GM21367 (cell line): ENCODE data around the gene C13orf46.
"Not testable (repeated sequence)": the region's sequence is repeated elsewhere in the genome, so short reads cannot be mapped to it uniquely, and the experiment has no call there.

Experiments
- ATAC-seq: cut with Tn5 transposase; IDR thresholded peaks from one replicate; pipeline ENCODE4 v1.9.1; 2021; ENCODE audit not compliant: unreplicated experiment

Gene C13orf46

DNA sequence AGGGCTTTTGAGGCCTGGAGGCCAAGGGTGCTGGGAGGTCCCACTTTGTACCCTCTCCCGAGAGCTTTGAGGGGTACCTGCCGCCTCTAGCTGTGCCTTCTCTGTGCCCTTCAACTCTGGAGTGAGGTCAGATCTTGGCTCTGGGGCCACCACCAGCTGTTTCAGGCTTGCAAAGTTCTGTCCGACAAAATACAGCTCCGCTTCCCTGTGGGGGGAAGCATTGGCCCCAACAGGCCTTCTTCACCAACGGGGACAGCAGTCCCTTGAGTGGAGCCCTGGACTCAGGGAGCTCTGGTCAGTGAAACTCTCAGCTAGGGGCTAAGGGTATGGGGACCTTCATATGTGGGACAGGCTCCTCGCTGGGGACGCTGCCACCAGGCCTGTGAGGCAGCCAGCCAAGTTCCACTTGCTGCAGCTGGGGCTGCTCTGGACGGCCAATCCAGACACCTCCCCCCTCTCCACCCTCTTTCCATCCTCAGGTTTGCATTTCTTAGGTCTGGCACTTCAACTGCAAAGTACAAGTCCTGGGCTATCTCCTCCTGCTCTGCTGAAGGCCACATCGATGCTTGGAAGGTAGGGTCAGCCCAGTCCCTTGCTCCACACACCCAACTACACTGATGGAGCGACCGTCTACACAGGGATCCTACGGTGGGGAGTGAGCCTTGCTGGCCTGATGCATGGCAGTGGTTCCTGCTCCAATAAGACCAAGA lies 46.8 kb downstream of the C13orf46 start:
- ATAC-seq, result no peak

DNA sequence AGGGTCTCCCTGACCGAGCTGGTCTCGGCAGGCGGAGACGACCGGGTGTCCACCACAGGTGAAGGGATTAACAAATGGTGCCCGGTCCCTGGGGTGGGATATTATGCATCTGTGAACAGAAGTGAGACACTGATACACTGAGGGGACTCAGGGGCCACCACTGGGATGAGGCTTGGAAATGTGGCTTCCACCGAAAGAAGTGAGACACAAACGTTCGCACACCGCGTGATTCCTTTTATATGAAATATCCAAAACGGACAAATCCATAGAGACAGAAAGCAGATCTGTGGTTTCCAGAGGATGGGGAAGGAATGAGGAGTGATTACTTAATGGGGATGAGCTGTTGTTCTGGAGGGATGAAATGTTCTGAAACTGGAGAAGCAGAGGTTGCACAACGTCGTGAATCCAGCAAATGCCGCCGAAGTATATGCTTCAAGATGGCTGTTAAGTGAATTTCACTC lies 47.5 kb downstream of the C13orf46 start:
- no peak for ATAC-seq

DNA sequence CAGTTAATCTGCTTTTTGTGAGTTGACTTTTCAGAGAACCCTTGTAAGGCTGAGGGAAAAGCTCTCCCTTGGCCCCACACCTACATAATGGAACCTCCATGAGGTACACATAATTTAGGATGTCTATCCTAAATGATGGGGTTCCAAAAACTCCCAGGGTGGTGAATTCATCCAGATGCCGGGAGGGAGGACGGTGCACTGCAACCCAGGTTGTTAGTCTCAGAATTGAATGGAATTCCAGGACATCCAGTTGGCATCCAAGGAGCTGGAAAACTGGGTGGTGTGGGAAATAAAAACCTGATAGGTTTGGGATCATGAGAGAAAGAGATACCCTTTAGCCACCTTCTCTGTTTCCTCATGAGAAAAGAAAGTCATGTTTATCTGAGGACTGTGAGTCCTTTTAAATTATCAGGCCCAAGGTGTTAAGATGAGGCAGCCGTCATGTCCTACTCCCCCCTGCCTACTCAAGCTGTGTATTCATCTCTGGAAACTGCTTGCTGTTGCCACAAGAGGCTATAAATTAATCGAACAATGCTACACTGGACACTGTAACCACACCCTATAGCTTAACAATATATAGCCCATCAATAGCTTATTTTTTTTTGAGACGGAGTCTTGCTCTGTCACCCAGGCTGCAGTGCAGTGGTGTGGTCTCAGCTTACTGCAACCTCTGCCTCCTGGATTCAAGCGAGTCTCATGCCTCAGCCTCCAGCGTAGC lies 49.5 kb downstream of the C13orf46 start:
- no peak for ATAC-seq

DNA sequence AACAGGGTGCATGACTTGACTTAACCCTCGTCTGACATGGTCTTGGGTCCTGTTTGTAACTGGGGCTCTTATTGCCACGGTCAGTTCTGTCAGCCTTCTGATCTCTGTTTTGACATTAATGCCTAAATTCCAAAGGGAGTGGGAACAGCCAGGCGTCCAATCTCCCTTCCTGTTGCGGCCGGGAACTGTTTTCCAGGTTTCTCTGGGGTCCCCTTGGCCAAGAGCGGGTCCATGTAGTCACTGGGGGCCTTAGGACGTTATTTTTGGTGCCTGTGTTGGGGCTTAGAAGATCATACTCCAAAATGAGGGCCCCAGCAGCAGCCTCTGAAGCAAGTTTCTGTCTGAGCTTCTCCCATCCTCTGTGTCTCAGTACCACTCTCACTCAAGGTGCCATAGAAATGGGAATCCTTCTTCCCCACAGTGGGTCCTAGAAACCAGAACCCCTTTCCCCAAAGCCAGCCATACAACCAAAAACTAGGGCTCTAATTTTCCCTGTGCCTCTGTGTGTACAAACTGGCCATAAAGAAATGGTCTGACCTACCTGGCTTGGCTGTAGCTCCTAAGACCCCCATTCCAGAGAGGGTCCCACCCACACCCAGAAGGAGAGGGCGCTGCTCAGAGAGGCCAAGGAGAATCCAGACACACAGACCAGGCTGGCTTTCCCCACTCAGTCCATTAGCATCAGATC lies 50.4 kb downstream of the C13orf46 start:
- ATAC-seq, result no peak

DNA sequence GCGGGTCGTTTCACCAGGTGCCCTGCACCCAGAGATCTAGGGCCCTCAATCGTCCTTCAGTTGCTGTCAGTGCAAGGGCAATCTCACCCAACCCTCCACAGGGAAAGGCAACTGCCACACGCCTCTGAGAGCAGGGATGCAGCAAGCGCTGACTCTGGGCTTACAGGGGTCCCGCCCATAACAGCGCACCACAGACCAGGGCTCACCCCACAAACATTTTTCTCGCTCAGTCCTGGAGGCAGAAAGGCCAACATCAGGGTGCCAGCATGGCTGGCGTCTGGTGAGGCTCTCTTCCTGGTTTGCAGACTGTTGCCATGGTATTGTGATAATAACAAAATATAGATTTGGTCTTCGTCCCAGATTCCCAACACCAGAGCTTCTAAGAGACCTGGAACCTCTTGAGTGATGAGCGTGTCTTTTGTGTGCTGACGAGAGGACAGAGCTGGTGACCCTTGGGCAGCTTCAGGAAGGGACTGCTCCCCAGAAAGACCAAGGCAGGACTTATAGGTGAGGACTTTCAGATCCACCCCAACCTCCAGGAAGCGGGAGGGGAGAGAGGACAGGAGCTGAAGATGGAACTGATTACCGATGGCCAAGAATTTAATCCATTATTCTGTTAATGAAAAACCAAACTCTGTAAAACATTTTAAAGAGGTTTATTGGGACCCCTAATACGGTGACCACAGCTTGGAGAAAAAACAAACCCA lies 51.3 kb downstream of the C13orf46 start:
- no peak for ATAC-seq

DNA sequence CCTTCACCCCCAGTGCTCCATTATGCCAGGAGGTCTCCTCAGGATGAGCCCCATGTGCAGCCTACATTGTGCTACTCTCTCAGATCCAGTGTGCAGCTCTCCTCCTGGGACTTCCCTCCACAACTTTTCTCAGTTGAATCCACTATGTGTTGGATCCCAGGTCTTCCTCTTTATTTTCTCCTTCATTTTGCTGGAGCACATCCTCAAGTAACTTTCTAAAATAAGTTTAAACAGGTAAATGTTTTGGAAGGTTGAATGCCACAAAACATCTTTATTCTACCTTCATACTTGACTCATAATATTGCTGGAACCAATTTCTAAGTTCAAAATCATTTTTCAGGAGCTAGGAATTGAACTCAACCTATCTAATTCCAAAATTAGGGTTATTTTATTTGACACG lies 52.1 kb downstream of the C13orf46 start:
- no peak for ATAC-seq

DNA sequence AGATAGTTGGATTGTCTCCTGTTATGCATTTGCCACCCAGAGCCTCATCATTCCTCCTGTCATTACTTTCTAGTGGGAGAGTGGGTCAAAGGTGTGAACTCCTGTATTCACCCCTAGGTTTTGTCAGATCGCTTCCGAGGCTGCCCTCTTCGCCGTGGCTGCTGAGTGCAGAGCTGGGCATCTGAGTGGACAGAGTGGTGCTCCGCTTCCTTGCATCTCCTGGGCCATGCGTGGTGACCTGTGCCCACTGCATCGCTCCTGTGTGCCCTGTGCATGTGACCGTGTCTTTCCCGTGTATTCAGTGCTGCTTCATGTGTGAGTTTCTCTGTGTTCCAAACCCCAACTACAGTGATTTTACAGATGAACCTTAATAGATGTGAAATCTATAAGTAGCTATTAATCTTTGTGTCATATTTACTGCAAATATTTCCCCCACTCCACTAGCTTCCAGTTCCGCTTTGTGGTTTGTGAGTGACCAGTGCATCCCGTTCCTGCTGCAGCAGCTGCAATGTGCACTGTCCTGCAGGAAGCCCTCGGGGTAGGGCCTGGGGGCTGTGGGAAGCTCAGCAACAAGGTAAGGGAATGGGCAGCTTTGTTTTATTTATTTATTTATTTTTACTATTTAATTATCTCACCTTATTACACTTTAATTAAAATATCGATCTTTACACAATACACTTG lies 53.1 kb downstream of the C13orf46 start:
- no peak for ATAC-seq

DNA sequence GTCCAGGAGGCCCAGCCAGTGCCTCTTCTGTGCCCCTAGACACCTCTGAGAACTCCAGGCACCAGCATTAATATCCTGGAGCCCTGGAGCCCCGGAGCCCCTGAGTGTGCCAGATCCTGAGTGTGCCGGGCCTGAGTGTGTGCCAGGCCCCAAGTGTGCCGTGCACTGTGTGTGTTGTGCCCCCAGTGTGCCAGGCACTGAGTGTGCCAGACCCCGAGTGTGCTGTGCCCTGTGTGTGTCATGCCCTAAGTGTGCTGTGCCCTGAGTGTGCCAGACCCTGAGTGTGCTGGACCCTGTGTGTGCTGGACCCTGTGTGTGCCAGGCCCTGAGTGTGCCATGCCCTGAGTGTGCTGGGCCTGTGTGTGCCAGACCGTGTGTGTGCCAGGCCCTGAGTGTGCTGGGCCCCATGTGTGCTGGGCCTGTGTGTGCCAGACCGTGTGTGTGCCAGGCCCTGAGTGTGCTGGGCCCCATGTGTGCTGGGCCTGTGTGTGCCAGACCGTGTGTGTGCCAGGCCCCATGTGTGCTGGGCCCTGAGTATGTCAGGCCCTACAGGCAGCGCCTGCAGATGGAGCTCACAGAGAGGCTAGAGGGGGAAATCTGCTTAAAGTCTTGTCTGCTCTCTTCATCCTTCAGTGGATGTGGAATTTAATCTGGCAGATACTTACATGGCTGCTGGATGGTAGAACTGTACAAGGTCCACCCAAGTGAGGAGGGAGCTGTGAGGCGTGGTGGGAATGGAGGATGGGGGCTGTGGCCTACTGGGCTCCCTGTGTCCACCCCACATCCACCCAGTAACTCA lies 53.9 kb downstream of the C13orf46 start:
- ATAC-seq, result no peak

DNA sequence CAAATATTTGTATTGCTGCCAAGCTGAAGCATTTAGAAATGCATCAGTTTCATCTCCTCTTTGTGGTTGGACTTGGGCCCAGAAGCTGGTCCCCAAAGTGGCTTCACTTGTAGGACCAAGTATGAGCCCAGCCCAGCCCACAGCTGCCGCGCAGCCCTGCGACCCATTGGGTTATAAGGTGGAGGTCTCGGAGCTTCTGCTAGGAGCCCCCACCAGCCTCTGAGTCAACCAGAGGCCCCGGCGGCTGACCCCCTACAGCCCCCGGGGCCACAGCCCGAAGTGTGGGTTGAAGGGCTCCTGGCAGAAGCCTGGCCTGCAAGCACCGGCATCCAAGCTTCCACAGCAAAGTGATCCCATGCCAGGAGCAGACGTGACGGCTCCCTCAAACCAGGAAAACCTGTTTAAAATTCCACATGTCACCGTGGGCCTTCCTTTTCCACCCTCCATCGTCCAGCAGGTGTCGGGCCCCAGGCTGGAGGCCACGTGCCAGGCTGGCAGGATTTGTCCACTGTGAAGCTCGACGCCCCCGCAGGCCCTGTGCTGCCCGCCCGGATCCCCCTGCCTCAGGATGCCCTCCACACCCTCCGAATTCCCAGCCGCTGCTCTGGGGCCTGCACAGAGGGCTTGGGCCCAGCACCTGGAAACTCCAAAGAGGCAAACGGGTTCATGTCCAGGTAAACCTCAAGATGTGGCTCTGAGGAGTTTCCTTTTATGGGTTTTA lies 54.7 kb downstream of the C13orf46 start:
- ATAC-seq, result no peak

DNA sequence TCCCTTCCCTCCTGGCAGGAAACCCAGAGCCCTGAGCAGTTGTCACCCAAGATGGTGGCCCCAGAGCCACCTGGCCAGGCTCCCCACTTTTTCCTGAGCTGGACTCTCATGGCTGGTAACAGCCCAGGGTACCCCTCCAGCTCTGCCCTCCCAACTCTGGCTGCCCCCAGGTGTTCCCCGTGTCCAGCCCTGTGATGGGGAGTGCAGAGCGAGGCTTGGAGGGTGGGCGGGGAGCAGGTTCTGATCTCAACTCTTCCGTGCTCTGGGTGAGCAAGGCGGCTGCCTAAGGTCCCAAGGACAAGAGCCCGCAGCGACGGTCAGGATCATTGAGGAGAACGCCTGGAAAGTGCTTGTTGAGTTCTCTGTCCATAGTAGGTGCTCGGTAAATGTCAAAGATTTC lies 55.3 kb downstream of the C13orf46 start:
- ATAC-seq, result no peak

DNA sequence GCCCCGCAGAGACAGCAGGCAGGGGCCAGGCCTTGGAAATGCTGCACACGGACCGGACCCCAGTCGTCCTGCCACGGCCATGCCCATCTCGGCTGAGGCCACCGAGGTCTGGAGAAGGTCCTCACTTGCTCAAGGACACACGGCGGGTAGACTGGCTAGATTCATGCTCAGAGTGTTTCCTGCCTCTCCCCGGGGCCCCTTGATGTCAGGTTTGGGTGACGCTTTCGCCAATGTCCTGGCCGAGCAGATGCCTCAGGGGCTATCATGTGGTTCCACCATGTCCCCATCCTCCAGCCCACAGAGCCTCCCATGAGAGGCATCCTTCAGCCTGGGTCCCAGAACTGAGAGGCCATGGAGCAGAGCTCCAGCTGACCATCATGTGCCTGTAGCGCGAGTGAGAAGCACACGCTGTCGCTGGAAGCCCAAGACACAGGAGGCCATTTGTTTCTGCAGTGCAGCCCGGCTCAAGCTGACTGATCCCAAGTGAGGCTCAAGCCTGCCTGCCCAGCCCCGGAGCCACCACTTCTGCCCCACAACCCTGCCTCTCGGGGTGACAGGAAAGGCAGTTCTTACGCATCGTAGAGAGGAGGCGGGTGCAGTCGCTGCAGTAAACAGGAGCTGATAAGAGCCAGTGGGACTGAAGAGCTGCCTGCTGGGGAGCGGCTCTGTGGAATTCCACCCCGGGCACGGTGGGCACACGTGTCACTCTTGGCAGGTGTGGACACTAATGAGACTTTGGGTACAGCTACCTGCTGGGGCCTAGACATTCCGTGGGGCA lies 56.1 kb downstream of the C13orf46 start:
- no peak for ATAC-seq

DNA sequence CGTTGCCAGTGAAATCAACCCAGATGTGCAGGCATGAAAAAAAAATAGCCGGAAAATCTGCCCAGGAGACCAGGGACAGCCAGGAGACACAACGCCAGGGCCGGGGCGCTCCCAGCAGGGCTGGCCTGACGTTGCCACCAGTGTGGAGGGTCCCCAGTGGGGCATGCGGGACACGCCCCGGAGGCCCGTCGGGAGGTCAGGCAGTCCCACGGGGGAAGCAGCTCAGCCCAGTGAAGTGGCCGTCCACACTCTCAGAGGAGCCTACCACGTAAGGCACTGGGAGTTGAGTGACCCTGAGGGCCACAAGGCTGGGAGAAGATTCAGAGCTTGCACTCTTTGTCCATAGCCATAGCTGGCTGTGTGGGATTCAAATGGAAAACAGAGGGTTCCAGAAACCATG lies 56.8 kb downstream of the C13orf46 start:
- no peak for ATAC-seq

DNA sequence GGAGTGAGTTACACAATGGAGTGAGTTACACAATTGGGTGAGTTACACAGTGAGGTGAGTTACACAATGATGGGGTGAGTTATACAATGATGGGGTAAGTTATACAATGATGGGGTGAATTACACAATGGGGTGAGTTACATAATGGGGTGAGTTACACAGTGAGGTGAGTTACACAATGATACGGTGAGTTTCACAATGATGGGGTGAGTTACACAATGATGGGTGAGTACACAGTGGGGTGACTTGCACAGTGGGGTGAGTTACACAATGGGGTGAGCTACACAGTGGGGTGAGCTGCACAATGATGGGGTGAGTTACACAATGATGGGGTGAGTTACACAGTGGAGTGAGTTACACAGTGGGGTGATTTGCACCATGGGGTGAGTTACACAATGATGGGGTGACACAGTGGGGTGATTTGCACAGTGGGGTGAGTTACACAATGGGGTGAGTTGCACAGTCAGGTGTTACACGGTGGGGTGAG lies 57.5 kb downstream of the C13orf46 start:
- no peak for ATAC-seq

DNA sequence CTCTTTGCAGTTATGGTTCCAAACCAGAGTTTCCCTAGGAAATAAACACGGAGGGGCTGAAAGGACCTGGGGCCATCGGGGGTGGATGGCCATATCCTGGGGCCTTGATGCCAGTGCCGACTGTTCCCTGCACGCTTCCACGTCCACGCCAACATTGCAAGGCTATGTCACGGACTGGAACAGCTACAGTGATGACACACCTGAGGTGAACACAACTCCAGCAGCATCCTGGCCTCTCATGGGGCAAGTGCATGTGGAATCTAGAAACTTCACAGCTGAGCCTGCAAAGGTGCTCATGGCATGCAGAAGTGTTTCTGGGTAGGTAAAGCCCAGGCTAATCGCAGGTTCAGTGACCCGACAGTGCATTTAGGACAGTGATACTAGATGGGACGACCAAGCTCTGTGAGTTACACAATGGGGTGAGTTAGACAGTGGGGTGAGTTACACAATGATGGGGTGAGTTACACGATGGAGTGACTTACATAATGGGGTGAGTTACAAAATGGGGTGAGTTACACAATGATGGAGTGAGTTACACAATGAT lies 58.0 kb downstream of the C13orf46 start:
- no peak for ATAC-seq

DNA sequence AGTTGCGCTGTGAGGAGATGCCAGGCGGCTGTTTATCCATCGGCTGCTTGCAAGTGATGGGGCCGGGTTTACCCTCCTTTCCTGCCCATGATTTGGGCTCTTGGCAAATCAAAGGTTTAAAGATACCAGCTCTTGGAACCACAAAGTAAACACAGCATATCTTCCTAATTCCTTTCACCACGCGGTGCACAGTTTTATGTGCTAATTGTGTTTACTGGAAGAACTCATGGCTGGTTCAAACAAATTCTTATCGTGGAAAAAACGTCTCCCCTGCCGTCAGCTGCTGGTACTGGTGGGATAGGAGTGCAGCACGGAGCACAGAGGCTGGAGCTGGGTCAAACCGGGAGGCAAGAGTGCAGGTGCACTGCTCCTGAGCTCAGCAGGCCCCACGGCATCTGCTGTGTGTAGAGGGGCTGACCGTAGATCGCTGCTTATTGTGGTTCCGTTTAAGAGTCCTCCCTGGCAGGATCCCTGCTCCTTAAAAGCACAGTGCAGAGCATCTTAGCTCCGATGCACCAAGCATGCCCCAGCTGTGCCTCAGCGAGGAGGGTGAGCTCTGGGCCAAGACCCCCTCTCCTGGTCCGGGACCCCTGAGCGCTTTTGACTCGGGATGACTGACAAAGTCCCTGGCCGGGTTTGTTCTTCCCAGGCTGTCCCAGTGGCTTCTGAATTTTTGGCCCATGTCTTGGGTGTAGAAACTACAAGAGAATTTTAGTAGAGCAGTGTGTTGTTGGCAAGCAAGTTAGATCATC lies 58.7 kb downstream of the C13orf46 start:
- no peak for ATAC-seq

DNA sequence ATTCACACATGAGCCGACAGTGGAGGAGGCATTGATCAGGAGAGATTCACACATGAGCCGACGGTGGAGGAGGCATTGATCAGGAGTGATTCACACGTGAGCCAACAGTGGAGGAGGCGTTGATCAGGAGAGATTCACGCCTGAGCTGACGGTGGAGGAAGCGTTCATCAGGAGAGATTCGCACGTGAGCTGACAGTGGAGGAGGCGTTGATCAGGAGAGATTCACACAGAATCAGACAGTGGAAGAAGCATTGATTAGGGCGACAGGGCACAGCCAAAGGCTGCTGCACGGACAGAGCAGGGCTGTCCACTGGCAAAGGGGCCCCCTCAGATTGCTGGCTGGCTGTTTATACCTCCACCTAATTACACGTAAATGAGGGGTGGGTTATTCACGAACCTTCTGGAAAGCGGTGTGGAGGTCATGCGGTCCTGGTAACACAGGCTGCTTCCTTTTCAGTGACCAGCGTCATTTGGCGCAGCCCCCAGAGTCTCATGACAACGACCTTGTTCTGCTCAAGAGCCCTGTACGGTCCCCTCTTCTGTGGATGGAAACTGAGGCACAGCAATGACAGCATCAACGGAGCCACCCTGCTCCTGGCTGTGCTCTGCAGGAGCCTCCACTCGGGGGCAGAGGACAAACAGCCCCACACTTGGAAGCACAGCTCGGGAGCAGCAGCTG lies 59.4 kb downstream of the C13orf46 start:
- no peak for ATAC-seq

DNA sequence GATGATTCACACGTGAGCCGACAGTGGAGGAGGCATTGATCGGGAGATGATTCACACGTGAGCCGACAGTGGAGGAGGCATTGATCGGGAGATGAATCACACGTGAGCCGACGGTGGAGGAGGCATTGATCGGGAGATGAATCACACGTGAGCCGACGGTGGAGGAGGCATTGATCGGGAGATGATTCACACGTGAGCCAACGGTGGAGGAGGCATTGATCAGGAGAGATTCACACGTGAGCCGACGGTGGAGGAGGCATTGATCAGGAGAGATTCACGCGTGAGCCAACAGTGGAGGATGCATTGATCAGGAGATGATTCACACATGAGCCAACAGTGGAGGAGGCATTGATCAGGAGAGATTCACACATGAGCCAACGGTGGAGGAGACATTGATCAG lies 60.0 kb downstream of the C13orf46 start:
- ATAC-seq, result not testable (repeated sequence)
